ENCODE data around the gene ANKH.

ANKH gene

GRCh38 chr5:14722923-14723322 lies 148.7 kb downstream of the ANKH start:
- H3K27me3 ChIP-seq (ENCODE audit: insufficient read depth, poor library complexity, severe bottlenecking): no peaks in the 10 kb centered on the region
- no peaks in the 10 kb centered on the region for H3K36me3 ChIP-seq (ENCODE audit: low read depth)
- H3K27ac ChIP-seq (ENCODE audit: poor library complexity, severe bottlenecking): no peak overlapping the region
- no peaks in the 10 kb centered on the region for H3K9me3 ChIP-seq (ENCODE audit: severe bottlenecking)
- no peak overlapping the region for H3K4me3 ChIP-seq (ENCODE audit: severe bottlenecking)
- no peak for TF ChIP-seq CTCF (IDR thresholded peaks at IDR 0.05; ENCODE audit: poor library complexity, severe bottlenecking)
- ATAC-seq (ENCODE audit: low read depth) (no peak), DNase-seq (ENCODE audit: low spot score) (no peak)
- peaks cover 12% of the 10 kb centered on the region for H3K4me1 ChIP-seq (ENCODE audit: insufficient read depth, poor library complexity, severe bottlenecking)

- H3K4me3 ChIP-seq (ENCODE audit: severe bottlenecking): no peak overlapping the region
- no peak for TF ChIP-seq CTCF (IDR thresholded peaks at IDR 0.05; ENCODE audit: poor library complexity, severe bottlenecking)
- no peaks in the 10 kb centered on the region for H3K9me3 ChIP-seq (ENCODE audit: severe bottlenecking)
- ATAC-seq (ENCODE audit: low read depth): no peak
- peaks cover 12% of the 10 kb centered on the region for H3K4me1 ChIP-seq (ENCODE audit: insufficient read depth, poor library complexity, severe bottlenecking)
- no peaks in the 10 kb centered on the region for H3K36me3 ChIP-seq (ENCODE audit: low read depth)
- no peaks in the 10 kb centered on the region for H3K27me3 ChIP-seq (ENCODE audit: insufficient read depth, poor library complexity, severe bottlenecking)
- DNase-seq (ENCODE audit: low spot score): no peak
- H3K27ac ChIP-seq (ENCODE audit: poor library complexity, severe bottlenecking): no peak overlapping the region
Measured at GRCh38 chr5:14721990-14722656, 149.5 kb downstream of the ANKH start.

GRCh38 chr5:14720236-14720923 lies 151.2 kb downstream of the ANKH start:
- no peaks in the 10 kb centered on the region for H3K27me3 ChIP-seq (ENCODE audit: insufficient read depth, poor library complexity, severe bottlenecking)
- ATAC-seq (ENCODE audit: low read depth): 0 out of 3 replicates have a peak, but pooled peaks have one; percentile 24
- TF ChIP-seq CTCF (IDR thresholded peaks at IDR 0.05; ENCODE audit: poor library complexity, severe bottlenecking): no peak
- H3K9me3 ChIP-seq (ENCODE audit: severe bottlenecking): no peaks in the 10 kb centered on the region
- no peak overlapping the region for H3K4me3 ChIP-seq (ENCODE audit: severe bottlenecking)
- H3K4me1 ChIP-seq (ENCODE audit: insufficient read depth, poor library complexity, severe bottlenecking): no peaks in the 10 kb centered on the region
- H3K27ac ChIP-seq (ENCODE audit: poor library complexity, severe bottlenecking): no peak overlapping the region
- DNase-seq (ENCODE audit: low spot score): no peak
- H3K36me3 ChIP-seq (ENCODE audit: low read depth): peaks cover 11% of the 10 kb centered on the region

GRCh38 chr5:14718778-14719177 lies 152.8 kb downstream of the ANKH start:
- peak; percentile 16 for DNase-seq (ENCODE audit: low spot score)
- ATAC-seq (ENCODE audit: low read depth): no peak

More at GRCh38 chr5:14718778-14719177, 152.8 kb downstream of the ANKH start:
- H3K36me3 ChIP-seq (ENCODE audit: low read depth): peaks cover 24% of the 10 kb centered on the region
- no peak for TF ChIP-seq CTCF (IDR thresholded peaks at IDR 0.05; ENCODE audit: poor library complexity, severe bottlenecking)
- H3K27me3 ChIP-seq (ENCODE audit: insufficient read depth, poor library complexity, severe bottlenecking): no peaks in the 10 kb centered on the region
- H3K9me3 ChIP-seq (ENCODE audit: severe bottlenecking): no peaks in the 10 kb centered on the region
- no peaks in the 10 kb centered on the region for H3K4me1 ChIP-seq (ENCODE audit: insufficient read depth, poor library complexity, severe bottlenecking)
- H3K4me3 ChIP-seq (ENCODE audit: severe bottlenecking): no peak overlapping the region
- no peak overlapping the region for H3K27ac ChIP-seq (ENCODE audit: poor library complexity, severe bottlenecking)

Data from RWPE2 (cell line).